OCI-LY1 (cell line): ENCODE data around the gene CPN1.

ENCODE experiments used
- EZH2 ChIP-seq: fragments of 200-600 bp; sonication (generic), shearing (Covaris generic); IDR thresholded peaks from 2 replicates; pipeline ENCODE4 v1.8.0; 2017; ENCODE audit warnings: borderline replicate concordance, mixed run types, mild to moderate bottlenecking, antibody characterized with exemption, low read length, moderate library complexity, mixed read lengths
- TF ChIP-seq, protein P1 (sequence below): fragments of 200-600 bp; sonication (generic), shearing (Covaris generic); IDR thresholded peaks from 2 replicates; pipeline ENCODE4 v1.5.1; 2017; ENCODE audit warnings: mild to moderate bottlenecking, antibody characterized with exemption, low read length, moderate library complexity, mixed read lengths

DNA sequence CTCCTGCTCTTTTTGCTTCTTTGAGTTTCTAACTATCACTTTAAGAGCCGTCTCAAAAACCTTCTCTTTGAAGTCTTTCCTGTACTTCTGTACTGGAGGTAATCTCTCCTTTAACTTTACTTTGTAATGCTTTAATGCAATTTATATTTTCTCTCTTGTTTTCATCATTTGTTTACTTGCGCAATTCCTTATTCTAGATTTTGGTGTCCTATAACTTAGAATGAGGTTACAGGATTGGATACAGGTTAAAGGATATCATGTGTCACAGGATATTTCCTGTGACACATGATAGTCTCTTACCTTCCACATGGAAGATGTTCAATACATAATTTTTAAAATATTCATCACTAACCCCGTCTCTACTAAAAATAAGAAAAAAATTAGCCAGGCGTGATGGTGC is 42.4 kb upstream of the CPN1 start:
- TF ChIP-seq, protein P1, sequence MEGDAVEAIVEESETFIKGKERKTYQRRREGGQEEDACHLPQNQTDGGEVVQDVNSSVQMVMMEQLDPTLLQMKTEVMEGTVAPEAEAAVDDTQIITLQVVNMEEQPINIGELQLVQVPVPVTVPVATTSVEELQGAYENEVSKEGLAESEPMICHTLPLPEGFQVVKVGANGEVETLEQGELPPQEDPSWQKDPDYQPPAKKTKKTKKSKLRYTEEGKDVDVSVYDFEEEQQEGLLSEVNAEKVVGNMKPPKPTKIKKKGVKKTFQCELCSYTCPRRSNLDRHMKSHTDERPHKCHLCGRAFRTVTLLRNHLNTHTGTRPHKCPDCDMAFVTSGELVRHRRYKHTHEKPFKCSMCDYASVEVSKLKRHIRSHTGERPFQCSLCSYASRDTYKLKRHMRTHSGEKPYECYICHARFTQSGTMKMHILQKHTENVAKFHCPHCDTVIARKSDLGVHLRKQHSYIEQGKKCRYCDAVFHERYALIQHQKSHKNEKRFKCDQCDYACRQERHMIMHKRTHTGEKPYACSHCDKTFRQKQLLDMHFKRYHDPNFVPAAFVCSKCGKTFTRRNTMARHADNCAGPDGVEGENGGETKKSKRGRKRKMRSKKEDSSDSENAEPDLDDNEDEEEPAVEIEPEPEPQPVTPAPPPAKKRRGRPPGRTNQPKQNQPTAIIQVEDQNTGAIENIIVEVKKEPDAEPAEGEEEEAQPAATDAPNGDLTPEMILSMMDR: no peak
- TF ChIP-seq EZH2: no peak
